ENCODE measurements around the gene DOCK1.

Gene DOCK1

DNA sequence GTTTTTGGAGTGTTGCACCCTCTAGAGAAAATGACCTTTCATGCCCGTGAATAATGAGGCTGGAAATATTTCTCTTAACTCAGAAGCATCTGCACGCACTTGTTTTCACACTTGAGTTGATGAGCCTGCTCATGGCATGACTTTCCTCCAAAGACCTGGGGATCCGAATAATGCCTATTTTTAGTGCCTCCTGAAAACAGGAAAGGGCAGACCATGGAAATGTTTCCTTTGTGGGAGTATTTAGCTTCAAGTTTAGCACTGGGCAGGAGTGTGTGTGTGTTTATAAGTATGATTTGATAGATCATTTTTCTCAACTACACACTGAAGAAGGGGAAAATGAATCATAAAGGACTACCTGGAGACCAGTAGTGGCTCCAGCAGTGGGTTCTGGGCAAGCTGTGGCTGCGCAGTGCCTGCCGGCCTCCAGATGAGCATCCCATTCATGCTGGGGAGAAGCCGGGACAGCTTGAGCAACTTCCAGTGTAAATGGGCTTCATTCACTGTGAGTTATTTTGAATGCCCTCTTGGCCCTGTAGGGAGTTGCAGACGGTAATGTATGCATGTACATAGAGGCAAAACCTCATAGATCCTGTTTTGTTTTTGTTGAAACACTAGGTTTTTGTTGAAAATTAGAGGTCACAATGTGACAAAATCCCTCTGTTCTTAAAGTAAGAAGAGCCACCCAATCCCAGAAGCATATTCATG, 408.9 kb downstream of the DOCK1 start:
- no peak for DNase-seq (ENCODE audit: low read depth in 2 of 2)

DNA sequence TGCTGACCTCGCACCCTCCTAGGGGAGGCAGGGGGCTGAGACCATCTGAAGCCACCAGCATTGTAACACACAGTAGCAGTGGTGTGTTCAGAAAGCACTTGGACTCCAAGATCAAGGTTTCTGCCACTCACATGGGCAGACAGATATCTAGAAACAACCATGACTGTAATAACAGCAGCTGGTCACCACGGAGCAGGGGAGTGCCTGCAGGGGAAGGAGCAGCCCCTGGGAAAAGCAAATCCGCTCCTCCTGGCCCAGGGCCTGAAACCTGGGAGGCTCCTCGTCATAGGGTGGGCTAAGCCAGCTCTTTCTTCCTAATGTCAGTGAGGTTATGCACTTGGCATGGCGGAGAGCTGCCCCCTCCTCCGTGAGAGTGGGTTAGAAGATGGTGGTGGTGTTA, 409.6 kb downstream of the DOCK1 start:
- no peak for DNase-seq (ENCODE audit: low read depth in 2 of 2)

- no peak for DNase-seq (ENCODE audit: low read depth in 2 of 2)
These were observed 410.7 kb downstream of the DOCK1 start for GRCh38 chr10:127315888-127316287.

DNA sequence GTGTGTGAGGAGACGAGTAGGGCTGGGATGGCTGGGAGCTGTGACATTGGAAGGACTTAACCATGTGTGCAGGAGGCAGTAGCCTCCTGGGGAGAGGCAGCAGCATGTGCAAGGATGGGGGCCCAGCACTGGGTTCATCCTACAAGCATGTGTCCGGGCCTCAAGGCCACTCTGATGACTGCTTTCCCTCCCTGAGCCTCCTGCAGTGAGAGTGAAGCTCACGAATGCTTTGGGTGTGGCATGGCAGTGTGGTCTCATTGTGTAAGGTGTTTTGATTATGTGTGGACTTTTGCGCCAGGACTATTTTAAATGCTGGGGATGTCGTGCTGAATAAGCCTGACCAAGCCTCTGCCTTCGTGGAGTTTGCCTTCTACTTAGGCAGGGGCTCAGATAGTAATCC, 413.2 kb downstream of the DOCK1 start:
- DNase-seq (ENCODE audit: low read depth in 2 of 2), result no peak

DNA sequence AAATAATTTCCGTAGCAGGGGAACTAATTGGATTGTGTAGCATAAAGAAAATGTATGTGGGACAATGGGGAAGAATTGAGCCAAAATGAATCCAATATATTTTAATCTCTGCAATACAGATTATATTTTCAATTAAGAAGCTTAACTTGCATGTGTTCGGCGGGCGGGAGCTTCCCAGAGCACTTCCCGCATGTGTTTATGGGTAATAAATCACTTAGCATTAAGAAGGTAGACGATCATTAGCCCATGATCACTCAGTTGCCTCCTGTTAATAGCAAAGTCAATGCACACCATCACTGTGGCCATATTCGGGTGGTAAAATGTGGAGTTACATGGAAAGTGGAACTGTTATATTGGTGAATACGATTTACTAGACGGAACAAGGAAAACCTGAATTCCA, 414.0 kb downstream of the DOCK1 start:
- no peak for DNase-seq (ENCODE audit: low read depth in 2 of 2)

GRCh38 chr10:127319691-127320090, 414.5 kb downstream of the DOCK1 start:
- no peak for DNase-seq (ENCODE audit: low read depth in 2 of 2)

- DNase-seq (ENCODE audit: low read depth in 2 of 2), result no peak
These were observed 414.9 kb downstream of the DOCK1 start for GRCh38 chr10:127320176-127320575.

DNA sequence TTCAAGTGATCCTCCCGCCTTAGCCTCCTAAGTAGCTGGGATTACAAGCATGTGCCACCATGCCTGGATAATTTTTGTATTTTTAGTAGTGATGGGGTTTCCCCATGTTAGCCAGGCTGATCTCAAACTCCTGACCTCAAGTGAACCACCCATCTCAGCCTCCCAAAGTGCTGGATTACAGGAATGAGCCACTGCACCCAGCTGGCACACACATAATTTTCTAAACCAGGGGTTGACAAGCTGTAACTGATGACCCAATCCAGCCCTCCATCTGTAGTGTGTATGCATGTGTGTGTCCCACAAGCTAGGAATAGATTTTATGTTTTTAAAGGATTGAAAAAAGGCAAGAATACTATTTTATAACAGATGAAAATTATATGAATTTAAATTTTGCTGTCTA, 417.1 kb downstream of the DOCK1 start:
- no peak for DNase-seq (ENCODE audit: low read depth in 2 of 2)

DNA sequence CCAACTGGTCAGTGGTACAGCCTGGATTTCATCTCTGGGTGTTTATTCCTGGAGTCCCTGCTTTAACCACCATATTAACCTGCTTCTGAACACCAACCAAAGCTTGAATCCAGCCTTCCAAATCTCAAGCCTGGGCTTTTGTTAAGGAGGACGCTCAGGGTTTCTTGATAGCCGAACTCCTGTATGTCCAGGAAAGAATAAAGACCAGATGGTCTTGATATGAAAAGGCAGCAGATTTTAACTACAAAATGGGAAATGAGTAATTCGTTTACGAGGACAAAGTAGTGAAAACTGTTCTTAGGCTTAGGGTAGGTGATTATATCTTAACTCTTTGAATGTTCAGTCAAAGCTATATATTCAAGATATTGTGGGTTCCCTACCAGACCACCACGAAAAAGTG, 420.3 kb downstream of the DOCK1 start:
- no peak for DNase-seq (ENCODE audit: low read depth in 2 of 2)

- no peak for DNase-seq (ENCODE audit: low read depth in 2 of 2)
These were observed 421.7 kb downstream of the DOCK1 start for GRCh38 chr10:127326883-127327282.

GRCh38 chr10:127331696-127332095, 426.5 kb downstream of the DOCK1 start:
- DNase-seq (ENCODE audit: low read depth in 2 of 2), result no peak

- no peak for DNase-seq (ENCODE audit: low read depth in 2 of 2)
These were observed 427.4 kb downstream of the DOCK1 start for GRCh38 chr10:127332631-127333030.

DNA sequence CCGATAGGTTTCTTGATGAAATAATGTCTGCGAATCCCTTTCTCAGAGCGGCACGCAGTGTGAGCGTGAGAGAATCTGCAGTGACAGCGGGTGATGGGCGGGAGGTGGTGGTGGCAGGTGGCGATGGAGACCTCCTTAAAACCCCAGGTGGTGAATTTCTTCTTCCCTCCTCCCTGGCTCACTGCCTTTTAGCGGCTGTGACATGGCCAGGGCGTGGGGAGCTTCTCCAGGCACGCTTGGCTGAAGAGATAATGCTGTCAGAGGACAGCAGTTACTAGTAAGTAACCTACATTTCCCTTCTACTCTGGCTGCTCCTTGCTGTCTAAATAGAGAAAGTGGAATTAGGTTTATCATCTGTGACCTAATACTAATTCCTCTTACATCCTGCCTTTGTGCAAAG, 432.6 kb downstream of the DOCK1 start:
- DNase-seq (ENCODE audit: low read depth in 2 of 2), result no peak

DNA sequence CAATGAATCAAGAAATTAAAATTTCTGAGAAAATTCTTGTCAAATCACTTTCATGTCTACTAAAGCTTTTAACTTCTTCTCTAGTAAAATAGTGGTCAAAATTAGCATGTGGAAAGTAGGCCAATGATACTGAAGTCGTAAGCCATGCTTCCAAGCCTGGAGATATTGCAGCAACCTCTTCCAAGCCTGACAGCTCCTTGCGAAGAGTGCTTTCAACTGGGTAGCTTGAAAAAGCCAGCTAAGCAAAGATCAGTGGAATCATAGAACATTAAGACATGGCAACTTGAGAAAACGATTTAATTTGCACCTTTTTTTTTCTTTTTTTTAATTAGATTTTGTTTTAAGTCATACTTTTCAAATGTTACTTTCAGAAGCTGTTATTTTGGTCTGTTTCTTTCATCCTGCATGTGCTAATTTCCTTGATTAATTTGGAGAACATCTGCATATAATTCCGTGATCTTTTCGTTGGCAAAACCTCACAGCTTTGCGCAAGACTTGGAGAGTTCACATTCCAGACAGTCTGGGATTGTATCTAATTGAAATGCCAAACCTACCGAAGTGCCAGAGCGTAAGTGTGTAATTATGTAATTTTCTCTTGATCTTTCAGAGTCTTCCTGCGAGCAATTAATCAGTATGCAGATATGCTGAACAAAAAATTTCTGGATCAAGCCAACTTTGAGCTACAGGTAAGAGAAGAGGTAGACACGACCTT, 433.3 kb downstream of the DOCK1 start:
- DNase-seq (ENCODE audit: low read depth in 2 of 2), result no peak

DNA sequence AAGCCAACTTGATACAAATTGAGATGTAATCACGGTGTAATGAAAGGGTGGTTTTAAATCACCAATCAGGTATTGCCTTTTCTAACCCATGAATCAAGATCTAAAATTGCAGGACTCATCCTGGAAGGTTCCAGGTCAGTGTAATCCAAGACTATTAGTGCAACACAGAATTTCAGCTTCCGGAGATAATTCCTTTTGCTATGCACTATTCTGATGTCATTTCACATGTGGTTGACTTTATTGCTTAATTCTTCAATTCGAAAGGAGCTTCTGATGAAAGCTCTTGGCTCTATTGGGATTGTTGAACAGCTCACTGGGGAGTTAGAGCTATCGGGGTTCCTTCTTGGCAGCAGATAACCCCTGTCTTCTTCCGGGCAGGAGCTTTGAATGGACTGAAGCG, 438.6 kb downstream of the DOCK1 start:
- DNase-seq (ENCODE audit: low read depth in 2 of 2), result no peak

GRCh38 chr10:127344346-127344745, 439.1 kb downstream of the DOCK1 start:
- no peak for DNase-seq (ENCODE audit: low read depth in 2 of 2)

GRCh38 chr10:127345231-127345965, 440.2 kb downstream of the DOCK1 start:
- DNase-seq (ENCODE audit: low read depth in 2 of 2), result no peak

- no peak for DNase-seq (ENCODE audit: low read depth in 2 of 2)
These were observed 441.4 kb downstream of the DOCK1 start for GRCh38 chr10:127346604-127347003.

DNA sequence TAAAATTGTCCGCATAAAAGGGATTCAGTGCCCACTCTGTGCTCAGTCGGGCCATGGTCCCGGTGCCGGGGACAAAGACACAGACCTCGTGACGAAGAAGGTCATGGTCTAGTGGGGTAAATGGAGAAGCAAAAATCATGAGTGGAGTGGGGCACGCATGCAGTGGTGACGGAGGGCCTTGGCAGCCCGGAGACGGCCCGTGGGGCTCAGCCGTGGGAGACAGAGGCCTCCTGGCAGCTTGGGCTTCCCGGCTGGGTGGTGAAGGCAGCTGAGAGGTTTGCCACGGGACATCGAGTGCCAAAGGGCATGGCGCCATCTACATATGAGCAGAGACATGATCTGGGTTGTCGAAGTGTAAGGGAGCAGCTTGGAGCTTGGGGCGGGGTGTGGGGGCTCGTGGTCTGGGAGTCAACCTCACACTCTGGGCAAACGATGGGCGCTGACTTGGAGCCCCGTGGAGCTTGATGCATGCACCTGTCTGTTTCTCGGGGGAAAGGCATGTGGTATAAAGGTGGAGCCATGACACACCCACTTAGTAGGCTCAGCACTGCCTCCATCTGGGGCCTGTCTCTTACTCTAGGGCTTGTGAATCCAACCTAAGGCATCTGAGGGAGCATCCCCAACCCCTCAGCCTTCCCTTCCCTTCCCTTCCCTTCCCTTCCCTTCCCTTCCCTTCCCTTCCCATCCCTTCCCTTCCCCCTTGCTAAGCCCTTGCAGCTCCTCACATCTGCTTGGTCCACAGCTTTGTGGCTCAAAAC, 442.2 kb downstream of the DOCK1 start:
- DNase-seq (ENCODE audit: low read depth in 2 of 2), result no peak

DNA sequence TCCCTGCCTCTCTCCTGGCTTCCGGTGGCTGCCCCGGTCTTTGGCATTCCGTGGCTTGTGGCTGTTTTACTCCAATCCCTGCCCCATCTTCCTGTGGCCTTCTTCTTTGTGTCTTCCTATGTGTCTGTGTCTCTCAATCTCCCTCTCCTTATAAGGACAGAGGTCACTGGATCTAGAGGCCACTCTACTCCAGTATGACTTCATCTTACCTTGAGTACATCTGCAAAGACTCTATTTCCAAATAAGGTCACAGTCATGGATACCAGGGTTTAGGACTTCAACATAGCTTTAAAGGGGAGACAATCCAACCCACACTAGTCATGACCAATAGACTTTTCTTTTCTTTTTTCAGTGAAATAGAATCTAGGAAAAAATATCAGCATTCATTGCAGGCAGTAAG, 444.5 kb downstream of the DOCK1 start:
- no peak for DNase-seq (ENCODE audit: low read depth in 2 of 2)

DNA sequence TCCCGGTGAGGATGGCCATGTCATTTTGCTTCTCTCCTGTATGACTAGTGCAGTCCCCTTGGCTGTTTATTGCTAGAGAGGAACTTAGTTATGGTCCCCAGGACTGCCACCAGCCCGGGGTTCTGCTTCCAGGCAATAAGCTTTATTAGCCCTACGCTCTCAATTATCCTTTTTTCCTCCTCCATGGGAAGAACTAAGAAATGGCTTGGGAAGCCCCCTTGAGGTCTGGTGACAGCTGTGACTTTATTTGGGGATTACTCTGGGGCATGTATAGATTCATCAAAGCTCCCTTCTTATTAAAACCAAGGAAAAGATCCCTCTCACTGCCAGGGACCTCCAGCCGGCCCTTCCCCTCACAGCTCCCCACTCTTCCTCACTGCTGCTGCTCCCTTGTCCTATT, 446.3 kb downstream of the DOCK1 start:
- DNase-seq (ENCODE audit: low read depth in 2 of 2), result no peak

DNA sequence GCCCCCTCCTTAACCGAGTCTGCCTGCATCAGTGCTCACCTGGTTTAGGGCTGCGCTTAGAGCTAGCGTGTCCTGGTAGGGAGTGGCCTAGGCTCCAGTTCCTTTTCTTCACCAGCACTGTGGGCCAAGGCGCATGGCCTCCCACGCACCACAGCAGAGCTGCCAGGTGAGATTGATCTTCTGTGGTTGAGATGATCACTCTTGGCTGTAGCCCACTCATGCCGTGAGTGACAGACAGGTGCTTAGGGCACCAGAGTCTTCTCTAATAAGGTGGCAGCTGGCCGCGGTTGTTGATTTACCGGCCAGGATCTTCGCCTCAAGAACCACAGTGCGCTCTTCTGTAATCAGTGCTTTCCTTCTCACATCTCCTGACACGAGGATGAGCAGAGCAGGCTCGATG, 448.3 kb downstream of the DOCK1 start:
- no peak for DNase-seq (ENCODE audit: low read depth in 2 of 2)
